ENCODE results near the gene BUB1. TPM values are rescaled to one million over a fixed set of nuclear protein-coding genes. Genes with fewer than 3 reads are reported as not detected.
"Not testable (repeated sequence)": the region's sequence is repeated elsewhere in the genome, so short reads cannot be mapped to it uniquely, and the experiment has no call there.

BUB1 gene
- total and polyA plus RNA-seq, 9 of the 15 experiments (the other 6 are each of a cell fraction or from before 2014, with no cell fraction given) = 73.4 to 247 (median 118) TPM

- CTCF ChIA-PET (ENCODE audit: low intra/inter-chr PET ratio); H3K36me3 ChIP-seq (ENCODE audit: control insufficient read depth, insufficient read depth, low read length); H3K4me2 ChIP-seq (ENCODE audit: insufficient read depth, low read length); H3K4me1 ChIP-seq (replicated peaks in 1 of 2; ENCODE audit: control insufficient read depth in 2 of 2, insufficient read depth in 2 of 2, low read length in 2 of 2); H3K79me2 ChIP-seq (ENCODE audit: control insufficient read depth, insufficient read depth, low read length); H3K9me3 ChIP-seq (replicated peaks; ENCODE audit: control insufficient read depth, insufficient read depth, low read depth, low read length); H4K20me1 ChIP-seq (replicated peaks; ENCODE audit: control insufficient read depth, insufficient read depth, low read length); POLR2A ChIA-PET; H3K4me3 ChIP-seq; H3K27me3 ChIP-seq (ENCODE audit: control insufficient read depth in 2 of 2, insufficient read depth in 2 of 2, low read length in 2 of 2); DNase-seq (ENCODE audit: extremely low read depth in 1 of 4, low spot score in 3 of 4); H3K9me1 ChIP-seq (ENCODE audit: control insufficient read depth, insufficient read depth, low read length); H3K27ac ChIP-seq (ENCODE audit: extremely low read depth, low read depth, low read length); FAIRE-seq; BruUV-seq (replicated peaks); H2AFZ ChIP-seq (ENCODE audit: low read depth, low read length); H3K9ac ChIP-seq (ENCODE audit: insufficient read depth in 1 of 2, low read depth in 2 of 2, low read length in 2 of 2); intact Hi-C loops (cut with micrococcal nuclease): not testable (repeated sequence)
- ATAC-seq = peak; percentile 74
- in situ Hi-C loops (cut with MboI) = loop anchor here (10.0 kb wide), 1 partner anchor 837 kb away; no protein-coding TSS in a partner anchor
- whole genome bisulfite sequencing (ENCODE audit: insufficient coverage, low coverage, missing lambda C conversion rate) = 0% methylated on average over 3 of the region's 9 CpGs
Observed at GRCh38 chr2:110602139-110602538, 75.7 kb downstream of the BUB1 start.

- CTCF ChIA-PET (ENCODE audit: low intra/inter-chr PET ratio); BruUV-seq (replicated peaks); FAIRE-seq: not testable (repeated sequence)
Observed at GRCh38 chr2:110591973-110592372, 85.9 kb downstream of the BUB1 start.

GRCh38 chr2:110589677-110590330, 88.1 kb downstream of the BUB1 start:
- intact Hi-C loops (cut with micrococcal nuclease); H3K4me1 ChIP-seq (replicated peaks in 1 of 2; ENCODE audit: control insufficient read depth in 2 of 2, insufficient read depth in 2 of 2, low read length in 2 of 2); BruUV-seq (replicated peaks); H3K9me3 ChIP-seq (replicated peaks; ENCODE audit: control insufficient read depth, insufficient read depth, low read depth, low read length); DNase-seq (ENCODE audit: extremely low read depth in 1 of 4, low spot score in 3 of 4); CTCF ChIA-PET (ENCODE audit: low intra/inter-chr PET ratio); H3K36me3 ChIP-seq (ENCODE audit: control insufficient read depth, insufficient read depth, low read length); ATAC-seq; FAIRE-seq; H3K27ac ChIP-seq (ENCODE audit: extremely low read depth, low read depth, low read length); H3K9ac ChIP-seq (ENCODE audit: insufficient read depth in 1 of 2, low read depth in 2 of 2, low read length in 2 of 2); H3K27me3 ChIP-seq (ENCODE audit: control insufficient read depth in 2 of 2, insufficient read depth in 2 of 2, low read length in 2 of 2); H3K4me2 ChIP-seq (ENCODE audit: insufficient read depth, low read length); H3K4me3 ChIP-seq; POLR2A ChIA-PET; H3K79me2 ChIP-seq (ENCODE audit: control insufficient read depth, insufficient read depth, low read length); H4K20me1 ChIP-seq (replicated peaks; ENCODE audit: control insufficient read depth, insufficient read depth, low read length); H3K9me1 ChIP-seq (ENCODE audit: control insufficient read depth, insufficient read depth, low read length); H2AFZ ChIP-seq (ENCODE audit: low read depth, low read length): not testable (repeated sequence)
- in situ Hi-C loops (cut with MboI) = loop anchor here (25.0 kb wide), 1 partner anchor 1903 kb away; no protein-coding TSS in a partner anchor
- WGBS (ENCODE audit: insufficient coverage, low coverage, missing lambda C conversion rate) = no CpG with 5 or more reads among the region's 15 CpGs

More at GRCh38 chr2:110591973-110592372, 85.9 kb downstream of the BUB1 start:
- POLR2A ChIA-PET; H3K9me1 ChIP-seq (ENCODE audit: control insufficient read depth, insufficient read depth, low read length); H3K4me3 ChIP-seq; H3K79me2 ChIP-seq (ENCODE audit: control insufficient read depth, insufficient read depth, low read length); H3K4me1 ChIP-seq (replicated peaks in 1 of 2; ENCODE audit: control insufficient read depth in 2 of 2, insufficient read depth in 2 of 2, low read length in 2 of 2); H4K20me1 ChIP-seq (replicated peaks; ENCODE audit: control insufficient read depth, insufficient read depth, low read length); H3K27ac ChIP-seq (ENCODE audit: extremely low read depth, low read depth, low read length); DNase-seq (ENCODE audit: extremely low read depth in 1 of 4, low spot score in 3 of 4); H2AFZ ChIP-seq (ENCODE audit: low read depth, low read length); H3K9me3 ChIP-seq (replicated peaks; ENCODE audit: control insufficient read depth, insufficient read depth, low read depth, low read length); H3K36me3 ChIP-seq (ENCODE audit: control insufficient read depth, insufficient read depth, low read length); H3K9ac ChIP-seq (ENCODE audit: insufficient read depth in 1 of 2, low read depth in 2 of 2, low read length in 2 of 2); ATAC-seq; H3K27me3 ChIP-seq (ENCODE audit: control insufficient read depth in 2 of 2, insufficient read depth in 2 of 2, low read length in 2 of 2); intact Hi-C loops (cut with micrococcal nuclease); H3K4me2 ChIP-seq (ENCODE audit: insufficient read depth, low read length): not testable (repeated sequence)
- in situ Hi-C loops (cut with MboI) = loop anchor here (25.0 kb wide), 1 partner anchor 1905 kb away; no protein-coding TSS in a partner anchor
- no CpG with 5 or more reads among the region's 2 CpGs for WGBS (ENCODE audit: insufficient coverage, low coverage, missing lambda C conversion rate)

DNA sequence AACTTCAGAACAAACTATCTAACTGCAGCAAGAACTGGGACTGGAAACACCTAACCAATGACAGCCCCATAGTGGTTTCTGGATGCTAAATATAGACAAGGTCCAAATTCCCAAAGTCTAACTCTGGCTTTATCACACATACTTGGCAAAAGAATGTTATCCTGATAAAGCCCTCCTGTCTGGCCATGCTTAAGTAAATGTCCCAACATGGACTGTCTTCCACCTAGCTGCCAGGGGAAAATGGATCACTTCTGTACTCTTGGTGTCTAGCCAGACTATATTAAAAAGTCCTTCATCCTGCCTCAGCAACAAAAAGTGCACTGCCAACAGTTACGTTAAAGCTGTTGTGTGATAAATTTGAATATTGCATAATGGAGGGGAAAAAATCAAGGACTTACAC, 89.3 kb downstream of the BUB1 start:
- H2AFZ ChIP-seq (ENCODE audit: low read depth, low read length); H3K4me1 ChIP-seq (replicated peaks in 1 of 2; ENCODE audit: control insufficient read depth in 2 of 2, insufficient read depth in 2 of 2, low read length in 2 of 2); H3K9me1 ChIP-seq (ENCODE audit: control insufficient read depth, insufficient read depth, low read length); H3K36me3 ChIP-seq (ENCODE audit: control insufficient read depth, insufficient read depth, low read length); H3K79me2 ChIP-seq (ENCODE audit: control insufficient read depth, insufficient read depth, low read length); H3K9me3 ChIP-seq (replicated peaks; ENCODE audit: control insufficient read depth, insufficient read depth, low read depth, low read length); H3K9ac ChIP-seq (ENCODE audit: insufficient read depth in 1 of 2, low read depth in 2 of 2, low read length in 2 of 2); H3K27ac ChIP-seq (ENCODE audit: extremely low read depth, low read depth, low read length); H3K4me2 ChIP-seq (ENCODE audit: insufficient read depth, low read length); FAIRE-seq; POLR2A ChIA-PET; CTCF ChIA-PET (ENCODE audit: low intra/inter-chr PET ratio); H3K27me3 ChIP-seq (ENCODE audit: control insufficient read depth in 2 of 2, insufficient read depth in 2 of 2, low read length in 2 of 2); H4K20me1 ChIP-seq (replicated peaks; ENCODE audit: control insufficient read depth, insufficient read depth, low read length); DNase-seq (ENCODE audit: extremely low read depth in 1 of 4, low spot score in 3 of 4); BruUV-seq (replicated peaks); intact Hi-C loops (cut with micrococcal nuclease); ATAC-seq; H3K4me3 ChIP-seq: not testable (repeated sequence)
- no CpG with 5 or more reads among the region's 1 CpG for WGBS (ENCODE audit: insufficient coverage, low coverage, missing lambda C conversion rate)
- in situ Hi-C loops (cut with MboI) = loop anchor here (25.0 kb wide), 1 partner anchor 1901 kb away; no protein-coding TSS in a partner anchor

Data from K562 (cell line).